ENCODE results near the gene PTPRQ.
"Not testable (repeated sequence)": the region's sequence is repeated elsewhere in the genome, so short reads cannot be mapped to it uniquely, and the experiment has no call there.

Gene PTPRQ

DNA sequence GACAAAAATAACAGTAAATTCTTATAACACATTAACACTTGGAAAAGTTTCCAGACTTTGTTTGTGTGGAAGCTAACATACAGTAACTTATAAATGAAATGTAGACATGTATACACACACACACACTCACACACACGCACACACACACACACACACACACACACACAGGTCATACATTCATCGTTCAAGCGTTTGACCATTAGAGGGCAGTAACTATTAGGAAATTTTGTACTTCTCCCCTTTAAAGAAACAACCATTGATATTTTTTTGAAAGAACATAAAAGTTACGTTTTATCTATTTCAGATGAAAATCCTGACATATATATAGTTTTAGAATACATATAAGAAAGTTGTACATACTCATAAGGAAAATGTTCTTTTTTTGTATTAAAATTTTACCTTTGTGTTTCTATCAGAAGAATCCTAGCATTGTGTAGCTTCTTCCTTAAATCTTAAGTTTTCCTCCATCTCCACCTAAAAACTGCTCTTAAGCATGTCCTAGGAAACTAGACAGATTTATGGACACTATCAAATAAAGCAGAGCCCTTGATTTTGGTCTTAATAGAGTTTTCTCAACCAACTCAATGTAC lies 29.0 kb downstream of the PTPRQ start:
- DNase-seq (ENCODE audit: low spot score) = peak; percentile 51

GRCh38 chr12:80477521-80478145 lies 33.6 kb downstream of the PTPRQ start:
- not testable (repeated sequence) for DNase-seq (ENCODE audit: low spot score)

- DNase-seq (ENCODE audit: low spot score) = no peak
Measured at GRCh38 chr12:80484746-80485145, 40.7 kb downstream of the PTPRQ start.

GRCh38 chr12:80485222-80485987 lies 41.4 kb downstream of the PTPRQ start:
- no peak for DNase-seq (ENCODE audit: low spot score)

DNA sequence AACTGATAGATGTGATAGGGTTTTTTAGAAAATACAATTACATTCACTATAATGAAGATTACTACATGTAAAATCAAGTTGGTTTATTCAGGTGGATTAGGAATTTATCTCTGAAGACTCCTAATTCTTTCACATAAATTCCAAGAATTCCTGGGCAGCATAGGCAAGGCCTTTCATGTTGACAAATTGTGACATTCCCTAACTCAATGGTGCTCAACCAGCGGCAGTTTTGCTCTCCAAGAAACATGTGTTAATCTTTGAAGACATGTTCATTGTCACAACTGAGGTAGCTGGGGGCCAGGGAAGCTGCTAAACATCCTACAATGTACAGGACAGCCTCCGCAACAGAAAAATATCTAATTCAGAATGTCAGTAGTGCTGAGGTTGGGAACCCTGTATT lies 46.3 kb downstream of the PTPRQ start:
- peak; percentile 25 for DNase-seq (ENCODE audit: low spot score)

GRCh38 chr12:80491166-80491565 lies 47.1 kb downstream of the PTPRQ start:
- DNase-seq (ENCODE audit: low spot score) = no peak

GRCh38 chr12:80493466-80493865 lies 49.4 kb downstream of the PTPRQ start:
- DNase-seq (ENCODE audit: low spot score) = no peak

- DNase-seq (ENCODE audit: low spot score) = no peak
Measured at GRCh38 chr12:80494836-80495235, 50.8 kb downstream of the PTPRQ start.

DNA sequence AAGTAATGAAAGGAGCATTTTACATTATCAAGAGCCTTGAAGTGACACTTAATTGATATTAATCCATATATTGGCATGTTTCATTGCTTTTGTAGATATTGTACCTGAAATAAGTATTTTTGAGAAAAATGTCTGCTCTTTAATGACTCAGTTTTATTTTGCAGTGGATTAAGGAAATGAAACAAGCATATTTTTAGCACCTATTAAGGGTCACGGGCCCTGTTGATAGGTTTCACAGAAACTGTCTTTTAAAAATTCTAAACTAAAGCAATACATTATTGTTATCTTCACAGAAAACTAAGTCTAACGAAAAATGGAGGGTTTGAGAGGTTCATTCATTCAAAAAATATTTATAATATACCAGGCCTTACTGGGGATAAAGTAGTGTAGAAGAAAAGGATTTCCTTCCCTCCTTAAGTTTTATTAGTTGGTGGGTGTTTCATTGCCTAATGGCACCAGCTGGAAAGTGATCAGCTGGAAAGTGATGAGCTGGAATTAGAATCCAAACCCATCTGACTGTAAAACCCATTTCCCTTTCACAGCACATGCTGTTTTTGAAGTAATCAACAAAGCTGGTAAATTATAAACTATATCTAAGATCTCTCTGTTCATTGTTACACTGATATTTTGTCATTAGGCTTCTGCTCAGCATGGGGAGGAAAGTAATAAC lies 54.2 kb downstream of the PTPRQ start:
- DNase-seq (ENCODE audit: low spot score) = no peak

GRCh38 chr12:80504389-80505163 lies 60.5 kb downstream of the PTPRQ start:
- DNase-seq (ENCODE audit: low spot score) = no peak

DNA sequence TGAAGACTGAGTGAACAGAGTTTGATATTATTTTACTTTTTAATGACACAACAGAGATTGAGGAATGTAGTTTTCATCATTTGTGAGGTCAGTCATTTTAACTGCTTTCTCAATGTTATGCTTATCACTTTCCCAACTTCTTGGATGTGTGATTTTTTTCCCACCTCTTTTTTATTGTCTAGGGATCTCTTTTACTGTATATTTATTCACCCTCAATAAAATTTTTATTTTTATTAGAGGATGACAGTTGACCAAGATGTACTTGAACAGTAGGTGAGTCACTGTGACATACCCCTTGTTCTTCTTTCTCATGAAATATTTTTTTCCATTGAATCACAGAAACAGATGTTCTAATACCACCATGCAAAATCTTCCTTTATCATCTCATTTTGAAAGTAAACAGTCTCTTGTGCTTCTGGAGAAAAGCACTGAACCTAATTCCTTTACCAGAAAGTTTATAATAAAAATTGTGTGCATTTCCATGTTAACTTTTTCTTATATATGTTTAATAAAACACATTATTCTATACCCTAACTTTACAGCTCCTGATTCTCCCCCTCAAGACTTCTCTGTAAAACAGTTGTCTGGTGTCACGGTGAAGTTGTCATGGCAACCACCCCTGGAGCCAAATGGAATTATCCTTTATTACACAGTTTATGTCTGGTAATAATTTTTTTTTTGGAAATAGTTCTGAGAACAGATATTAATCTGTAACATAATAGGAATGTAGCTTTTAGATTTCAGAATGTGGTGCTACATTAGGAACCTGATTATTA lies 65.9 kb downstream of the PTPRQ start:
- no peak for DNase-seq (ENCODE audit: low spot score)

DNA sequence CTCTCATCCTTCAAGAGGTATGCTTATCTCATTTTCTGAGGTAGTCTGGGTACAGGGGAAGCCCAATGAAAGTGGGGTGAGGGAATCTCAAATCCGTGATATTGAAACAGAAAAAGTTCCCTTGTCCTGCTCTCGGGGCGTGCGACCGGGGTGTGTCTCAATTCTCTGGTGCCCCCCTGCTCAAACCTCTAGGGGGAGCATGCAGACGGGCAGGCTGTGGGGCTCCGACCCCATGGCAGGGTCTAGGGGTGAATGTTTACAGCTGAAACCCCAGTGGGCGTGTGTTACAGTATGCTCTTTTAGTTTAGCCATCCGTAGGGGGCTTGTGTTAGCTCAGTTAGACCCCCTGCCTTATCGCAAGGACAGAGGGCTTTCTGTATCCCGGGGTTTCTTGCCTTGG lies 68.7 kb downstream of the PTPRQ start:
- DNase-seq (ENCODE audit: low spot score) = no peak

- DNase-seq (ENCODE audit: low spot score) = no peak
Measured at GRCh38 chr12:80513211-80513610, 69.2 kb downstream of the PTPRQ start.

GRCh38 chr12:80517655-80518054 lies 73.6 kb downstream of the PTPRQ start:
- no peak for DNase-seq (ENCODE audit: low spot score)

- DNase-seq (ENCODE audit: low spot score) = no peak
Measured at GRCh38 chr12:80531646-80532045, 87.6 kb downstream of the PTPRQ start.

GRCh38 chr12:80539029-80539428 lies 95.0 kb downstream of the PTPRQ start:
- DNase-seq (ENCODE audit: low spot score) = no peak

GRCh38 chr12:80549298-80549697 lies 105.3 kb downstream of the PTPRQ start:
- no peak for DNase-seq (ENCODE audit: low spot score)

GRCh38 chr12:80551897-80552296 lies 107.9 kb downstream of the PTPRQ start:
- DNase-seq (ENCODE audit: low spot score) = peak; percentile 79

GRCh38 chr12:80553316-80553715 lies 109.3 kb downstream of the PTPRQ start:
- peak; percentile 65 for DNase-seq (ENCODE audit: low spot score)

DNA sequence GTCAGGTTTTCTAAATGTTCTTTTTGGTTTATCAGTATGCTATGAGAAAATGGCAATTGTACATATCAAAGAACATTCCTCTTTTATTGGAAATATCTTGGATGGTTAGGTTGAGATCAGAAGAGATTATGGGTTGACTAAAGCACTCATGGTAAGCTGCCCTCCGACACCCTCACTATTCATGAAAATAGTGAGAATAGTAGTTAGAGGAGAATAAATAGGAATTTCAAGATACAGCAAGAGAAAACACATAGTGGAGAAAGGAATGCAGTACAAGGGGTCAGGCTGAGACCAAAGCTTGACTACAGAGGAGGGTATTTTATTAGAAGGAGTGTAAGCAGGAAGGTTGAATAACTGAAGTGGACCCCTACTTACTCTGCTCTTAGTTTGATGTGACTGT lies 112.5 kb downstream of the PTPRQ start:
- no peak for DNase-seq (ENCODE audit: low spot score)

- DNase-seq (ENCODE audit: low spot score) = no peak
Measured at GRCh38 chr12:80559766-80560165, 115.7 kb downstream of the PTPRQ start.
